ENCODE results near the gene AOC1.

Gene AOC1

GRCh38 chr7:150863946-150864345 is 11.6 kb downstream of the AOC1 start:
- H3K4me2 ChIP-seq (ENCODE audit: low read depth, low read length, poor library complexity, severe bottlenecking), result no peak overlapping the region
- H3K36me3 ChIP-seq (ENCODE audit: insufficient read depth, low read length), result no peaks in the 10 kb centered on the region
- no peak overlapping the region for H2AFZ ChIP-seq (ENCODE audit: low read length)
- H4K20me1 ChIP-seq (ENCODE audit: insufficient read depth, low read length, poor library complexity, severe bottlenecking), result no peaks in the 10 kb centered on the region
- H3K4me1 ChIP-seq (ENCODE audit: insufficient read depth, low read length, poor library complexity, severe bottlenecking), result no peaks in the 10 kb centered on the region
- TF ChIP-seq EZH2phosphoT487 (IDR thresholded peaks at IDR 0.05; ENCODE audit: borderline replicate concordance) (no peak), CTCF (conservative IDR thresholded peaks at IDR 0.05; ENCODE audit: low read length) (no peak)
- H3K9me3 ChIP-seq (ENCODE audit: insufficient read depth, low read depth, low read length), result no peaks in the 10 kb centered on the region
- H3F3A ChIP-seq (ENCODE audit: low read depth), result no peaks in the 10 kb centered on the region
- no peaks in the 10 kb centered on the region for H3K79me2 ChIP-seq (ENCODE audit: insufficient read depth, low read length)
- H3K27me3 ChIP-seq (ENCODE audit: insufficient read depth, low read length, poor library complexity, severe bottlenecking), result peaks cover 7% of the 10 kb centered on the region
- H3K9me2 ChIP-seq (replicated peaks; ENCODE audit: low read depth, low read length), result no peaks in the 10 kb centered on the region
- no peak overlapping the region for H3K9ac ChIP-seq (ENCODE audit: low read depth, low read length, poor library complexity, severe bottlenecking)
- H3K4me3 ChIP-seq (ENCODE audit: low read length, poor library complexity, severe bottlenecking), result no peak overlapping the region

- Histone ChIP-seq H3F3A (ENCODE audit: low read depth) (no peaks in the 10 kb centered on the region), H3K4me2 (ENCODE audit: low read depth, low read length, poor library complexity, severe bottlenecking) (no peak overlapping the region), H3K9me2 (replicated peaks; ENCODE audit: low read depth, low read length) (no peaks in the 10 kb centered on the region), H3K4me1 (ENCODE audit: insufficient read depth, low read length, poor library complexity, severe bottlenecking) (no peaks in the 10 kb centered on the region), H3K9me3 (ENCODE audit: insufficient read depth, low read depth, low read length) (peaks cover 5% of the 10 kb centered on the region; the same call in 1 of the 2 replicates), H3K4me3 (ENCODE audit: low read length, poor library complexity, severe bottlenecking) (no peak overlapping the region), H3K9ac (ENCODE audit: low read depth, low read length, poor library complexity, severe bottlenecking) (no peak overlapping the region), H2AFZ (ENCODE audit: low read length) (no peak overlapping the region), H3K36me3 (ENCODE audit: insufficient read depth, low read length) (no peaks in the 10 kb centered on the region), H3K79me2 (ENCODE audit: insufficient read depth, low read length) (no peaks in the 10 kb centered on the region), H4K20me1 (ENCODE audit: insufficient read depth, low read length, poor library complexity, severe bottlenecking) (no peaks in the 10 kb centered on the region), H3K27me3 (ENCODE audit: insufficient read depth, low read length, poor library complexity, severe bottlenecking) (peaks cover 7% of the 10 kb centered on the region)
- TF ChIP-seq EZH2phosphoT487 (IDR thresholded peaks at IDR 0.05; ENCODE audit: borderline replicate concordance) (no peak), CTCF (conservative IDR thresholded peaks at IDR 0.05; ENCODE audit: low read length) (no peak)
Measured at GRCh38 chr7:150866932-150867564, 14.7 kb downstream of the AOC1 start.

GRCh38 chr7:150867605-150868004 is 15.3 kb downstream of the AOC1 start:
- Histone ChIP-seq H4K20me1 (ENCODE audit: insufficient read depth, low read length, poor library complexity, severe bottlenecking) (no peaks in the 10 kb centered on the region), H3K27me3 (ENCODE audit: insufficient read depth, low read length, poor library complexity, severe bottlenecking) (peaks cover 7% of the 10 kb centered on the region), H2AFZ (ENCODE audit: low read length) (no peak overlapping the region), H3K4me1 (ENCODE audit: insufficient read depth, low read length, poor library complexity, severe bottlenecking) (no peaks in the 10 kb centered on the region), H3K4me2 (ENCODE audit: low read depth, low read length, poor library complexity, severe bottlenecking) (no peak overlapping the region), H3K36me3 (ENCODE audit: insufficient read depth, low read length) (no peaks in the 10 kb centered on the region), H3K9me3 (ENCODE audit: insufficient read depth, low read depth, low read length) (peaks cover 5% of the 10 kb centered on the region; the same call in 1 of the 2 replicates), H3K9ac (ENCODE audit: low read depth, low read length, poor library complexity, severe bottlenecking) (no peak overlapping the region), H3K4me3 (ENCODE audit: low read length, poor library complexity, severe bottlenecking) (no peak overlapping the region), H3K79me2 (ENCODE audit: insufficient read depth, low read length) (no peaks in the 10 kb centered on the region), H3K9me2 (replicated peaks; ENCODE audit: low read depth, low read length) (no peaks in the 10 kb centered on the region), H3F3A (ENCODE audit: low read depth) (no peaks in the 10 kb centered on the region)
- no peak for TF ChIP-seq EZH2phosphoT487 (IDR thresholded peaks at IDR 0.05; ENCODE audit: borderline replicate concordance)

GRCh38 chr7:150869467-150869866 is 17.1 kb downstream of the AOC1 start:
- Histone ChIP-seq H3F3A (ENCODE audit: low read depth) (no peaks in the 10 kb centered on the region), H4K20me1 (ENCODE audit: insufficient read depth, low read length, poor library complexity, severe bottlenecking) (no peaks in the 10 kb centered on the region), H3K4me3 (ENCODE audit: low read length, poor library complexity, severe bottlenecking) (no peak overlapping the region), H3K9ac (ENCODE audit: low read depth, low read length, poor library complexity, severe bottlenecking) (no peak overlapping the region), H3K9me2 (replicated peaks; ENCODE audit: low read depth, low read length) (no peaks in the 10 kb centered on the region), H3K27me3 (ENCODE audit: insufficient read depth, low read length, poor library complexity, severe bottlenecking) (peaks cover 7% of the 10 kb centered on the region), H3K36me3 (ENCODE audit: insufficient read depth, low read length) (no peaks in the 10 kb centered on the region), H3K4me1 (ENCODE audit: insufficient read depth, low read length, poor library complexity, severe bottlenecking) (no peaks in the 10 kb centered on the region), H3K9me3 (ENCODE audit: insufficient read depth, low read depth, low read length) (peaks cover 5% of the 10 kb centered on the region; the same call in 1 of the 2 replicates), H3K79me2 (ENCODE audit: insufficient read depth, low read length) (no peaks in the 10 kb centered on the region), H2AFZ (ENCODE audit: low read length) (no peak overlapping the region), H3K4me2 (ENCODE audit: low read depth, low read length, poor library complexity, severe bottlenecking) (no peak overlapping the region)
- TF ChIP-seq EZH2phosphoT487 (IDR thresholded peaks at IDR 0.05; ENCODE audit: borderline replicate concordance) (no peak), CTCF (conservative IDR thresholded peaks at IDR 0.05; ENCODE audit: low read length) (no peak)
